Activated naive CD4-positive, alpha-beta T cell treated with anti-CD3 and anti-CD28 coated beads for 36 hours (primary cell): ENCODE measurements around the gene FN3K. TPM values are rescaled to one million over a fixed set of nuclear protein-coding genes. Genes with fewer than 3 reads are reported as not detected.

Experiments
- CTCF ChIA-PET: fragments of 350-600 bp; sonication (Branson Sonifier 250); formaldehyde crosslinking; loops from one replicate; lab custom pipeline; 2021; ENCODE audit warnings: antibody characterized with exemption; lab: Charles Lee
- DNase-seq: peaks from one replicate; pipeline ENCODE4 v3.0.0-alpha.2; 2020
- H3K27ac Mint-ChIP-seq: one replicate; pipeline ENCODE4 v1.8.0; 2021; ENCODE audit warnings: mild to moderate bottlenecking, mixed read lengths
- H3K27me3 Mint-ChIP-seq: one replicate; pipeline ENCODE4 v1.8.0; 2021; ENCODE audit warnings: low read depth, mixed read lengths
- H3K36me3 Mint-ChIP-seq: one replicate; pipeline ENCODE4 v1.8.0; 2021; ENCODE audit warnings: low read depth, mixed read lengths
- H3K4me1 Mint-ChIP-seq: one replicate; pipeline ENCODE4 v1.8.0; 2021; ENCODE audit warnings: low read depth, mixed read lengths
- H3K4me3 Mint-ChIP-seq: one replicate; pipeline ENCODE4 v1.8.0; 2021; ENCODE audit warnings: mild to moderate bottlenecking, moderate library complexity, mixed read lengths
- H3K9me3 Mint-ChIP-seq: one replicate; pipeline ENCODE4 v1.8.0; 2021; ENCODE audit warnings: mixed read lengths
- intact Hi-C: fragments of 100-400 bp; cut with micrococcal nuclease; formaldehyde crosslinking; loops from one replicate; pipeline ENCODE4 v1.15.1; 2023
- total RNA-seq, 2 experiments: library from RNA; stranded (reverse); gene quantifications; one replicate each; pipeline ENCODE4 v1.2.3, GENCODE V29; 2021

Gene FN3K
- total RNA-seq, 2 experiments from 2014 or later = 1.3 to 1.8 TPM

DNA sequence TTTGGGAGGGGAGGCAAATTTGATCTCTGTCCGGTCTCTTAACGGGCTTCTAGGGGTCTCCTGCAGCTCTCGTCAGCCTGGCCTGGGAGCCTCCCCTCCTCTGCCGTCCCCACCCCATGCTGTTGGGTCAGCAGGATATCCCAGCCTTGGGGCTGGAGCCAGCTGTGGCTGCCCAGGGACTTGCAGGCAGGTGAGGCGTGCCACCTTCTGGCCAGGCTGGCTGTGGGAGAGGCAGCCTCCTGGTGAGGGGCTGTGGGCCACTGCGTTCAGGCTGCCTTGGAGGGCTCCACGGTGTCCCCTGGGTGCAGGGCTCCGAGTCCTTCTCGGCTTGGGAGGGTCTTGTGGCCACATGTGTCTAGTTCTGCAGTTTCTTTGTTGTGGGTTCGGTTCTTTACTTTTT is 51.0 kb downstream of the FN3K start:
- peaks cover 11% of the 10 kb centered on the region for H3K36me3 Mint-ChIP-seq
- DNase-seq = no peak
- H3K4me3 Mint-ChIP-seq = no peak overlapping the region
- H3K9me3 Mint-ChIP-seq = no peaks in the 10 kb centered on the region
- no peak overlapping the region for H3K27ac Mint-ChIP-seq
- H3K27me3 Mint-ChIP-seq = no peaks in the 10 kb centered on the region
- intact Hi-C loops = no loop called here
- peaks cover 4% of the 10 kb centered on the region for H3K4me1 Mint-ChIP-seq
- CTCF ChIA-PET = no interaction called here

- peaks cover 14% of the 10 kb centered on the region for H3K36me3 Mint-ChIP-seq
- CTCF ChIA-PET = no interaction called here
- H3K27me3 Mint-ChIP-seq = no peaks in the 10 kb centered on the region
- no peaks in the 10 kb centered on the region for H3K9me3 Mint-ChIP-seq
- no peak for DNase-seq
- peaks cover 2% of the 10 kb centered on the region for H3K4me1 Mint-ChIP-seq
- no peak overlapping the region for H3K4me3 Mint-ChIP-seq
- intact Hi-C loops = no loop called here
- H3K27ac Mint-ChIP-seq = no peak overlapping the region
Measured at GRCh38 chr17:82787081-82787848, 51.9 kb downstream of the FN3K start.

GRCh38 chr17:82788206-82789001 is 53.0 kb downstream of the FN3K start:
- Mint-ChIP-seq H3K27me3 (no peaks in the 10 kb centered on the region), H3K9me3 (no peaks in the 10 kb centered on the region), H3K4me1 (no peaks in the 10 kb centered on the region), H3K36me3 (peaks cover 10% of the 10 kb centered on the region), H3K4me3 (no peak overlapping the region), H3K27ac (no peak overlapping the region)
- CTCF ChIA-PET = no interaction called here
- intact Hi-C loops = no loop called here
- no peak for DNase-seq

GRCh38 chr17:82789051-82789592 is 53.7 kb downstream of the FN3K start:
- peaks cover 10% of the 10 kb centered on the region for H3K36me3 Mint-ChIP-seq
- H3K27ac Mint-ChIP-seq = no peak overlapping the region

GRCh38 chr17:82789806-82790205 is 54.4 kb downstream of the FN3K start:
- CTCF ChIA-PET = no interaction called here
- Mint-ChIP-seq H3K36me3 (peaks cover 10% of the 10 kb centered on the region), H3K9me3 (no peaks in the 10 kb centered on the region), H3K27me3 (no peaks in the 10 kb centered on the region), H3K4me3 (no peak overlapping the region), H3K4me1 (no peaks in the 10 kb centered on the region), H3K27ac (no peak overlapping the region)
- no peak for DNase-seq
- intact Hi-C loops = no loop called here

More at GRCh38 chr17:82789051-82789592, 53.7 kb downstream of the FN3K start:
- H3K9me3 Mint-ChIP-seq = no peaks in the 10 kb centered on the region
- H3K4me3 Mint-ChIP-seq = no peak overlapping the region
- CTCF ChIA-PET = no interaction called here
- DNase-seq = no peak
- H3K27me3 Mint-ChIP-seq = no peaks in the 10 kb centered on the region
- intact Hi-C loops = no loop called here
- H3K4me1 Mint-ChIP-seq = no peaks in the 10 kb centered on the region

DNA sequence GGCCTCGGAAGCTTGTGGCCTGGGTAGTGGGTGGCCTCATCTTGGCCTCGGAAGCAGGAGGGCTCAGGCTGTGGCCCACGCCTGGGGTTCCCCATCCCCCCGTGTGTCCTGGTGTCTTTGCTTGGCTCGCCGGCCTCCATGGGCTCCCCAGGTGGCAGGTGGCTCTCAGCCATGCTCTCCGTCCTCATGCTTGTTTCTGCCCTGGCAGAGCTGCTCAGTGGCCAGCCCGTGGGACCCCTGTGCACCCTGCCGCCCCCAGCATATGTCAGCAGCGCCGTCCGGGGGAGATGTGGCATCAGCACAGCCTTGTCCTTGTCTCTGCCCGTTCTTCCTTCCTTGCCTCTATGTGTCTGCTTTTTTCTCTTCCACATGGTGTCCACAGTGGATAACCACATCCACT is 55.0 kb downstream of the FN3K start:
- no peak overlapping the region for H3K27ac Mint-ChIP-seq
- intact Hi-C loops = no loop called here
- CTCF ChIA-PET = no interaction called here
- H3K4me3 Mint-ChIP-seq = no peak overlapping the region
- H3K4me1 Mint-ChIP-seq = no peaks in the 10 kb centered on the region
- H3K9me3 Mint-ChIP-seq = no peaks in the 10 kb centered on the region
- DNase-seq = no peak
- H3K36me3 Mint-ChIP-seq = peaks cover 13% of the 10 kb centered on the region
- no peaks in the 10 kb centered on the region for H3K27me3 Mint-ChIP-seq

DNA sequence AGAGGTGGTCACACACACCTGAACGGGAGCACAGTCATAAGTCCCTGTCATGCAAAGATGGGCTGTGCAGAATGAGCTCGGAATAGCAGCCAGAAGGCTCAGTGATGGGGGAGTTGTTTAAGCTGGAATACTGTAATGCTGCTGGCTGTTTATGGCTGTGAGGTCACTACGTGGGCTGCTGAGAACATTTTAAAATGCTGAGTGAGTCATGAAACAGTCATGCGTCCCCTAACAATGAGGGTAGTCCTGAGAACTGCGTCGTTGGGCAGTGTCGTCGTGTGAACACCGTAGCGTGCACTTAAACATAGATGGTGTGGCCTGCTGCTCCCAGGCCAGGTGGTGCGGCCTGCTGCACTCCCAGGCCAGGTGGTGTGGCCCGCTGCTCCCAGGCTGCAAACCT is 56.1 kb downstream of the FN3K start:
- Mint-ChIP-seq H3K9me3 (no peaks in the 10 kb centered on the region), H3K27ac (no peak overlapping the region), H3K4me3 (no peak overlapping the region), H3K27me3 (no peaks in the 10 kb centered on the region), H3K36me3 (peaks cover 9% of the 10 kb centered on the region), H3K4me1 (no peaks in the 10 kb centered on the region)
- CTCF ChIA-PET = no interaction called here
- intact Hi-C loops = no loop called here
- DNase-seq = no peak

GRCh38 chr17:82793974-82794630 is 58.7 kb downstream of the FN3K start:
- Mint-ChIP-seq H3K36me3 (peaks cover 9% of the 10 kb centered on the region), H3K27me3 (no peaks in the 10 kb centered on the region), H3K27ac (no peak overlapping the region), H3K9me3 (no peaks in the 10 kb centered on the region), H3K4me1 (no peaks in the 10 kb centered on the region), H3K4me3 (no peak overlapping the region)
- CTCF ChIA-PET = no interaction called here
- DNase-seq = no peak
- intact Hi-C loops = no loop called here

- Mint-ChIP-seq H3K36me3 (peaks cover 14% of the 10 kb centered on the region), H3K4me3 (no peak overlapping the region), H3K9me3 (no peaks in the 10 kb centered on the region), H3K27ac (no peak overlapping the region), H3K4me1 (no peaks in the 10 kb centered on the region), H3K27me3 (no peaks in the 10 kb centered on the region)
- CTCF ChIA-PET = no interaction called here
- DNase-seq = no peak
- intact Hi-C loops = no loop called here
Measured at GRCh38 chr17:82794781-82795482, 59.5 kb downstream of the FN3K start.

- Mint-ChIP-seq H3K9me3 (no peaks in the 10 kb centered on the region), H3K27me3 (no peaks in the 10 kb centered on the region), H3K36me3 (peaks cover 14% of the 10 kb centered on the region), H3K4me1 (no peaks in the 10 kb centered on the region), H3K4me3 (no peak overlapping the region), H3K27ac (no peak overlapping the region)
- intact Hi-C loops = no loop called here
- CTCF ChIA-PET = no interaction called here
- DNase-seq = no peak
Measured at GRCh38 chr17:82795615-82796014, 60.2 kb downstream of the FN3K start.

DNA sequence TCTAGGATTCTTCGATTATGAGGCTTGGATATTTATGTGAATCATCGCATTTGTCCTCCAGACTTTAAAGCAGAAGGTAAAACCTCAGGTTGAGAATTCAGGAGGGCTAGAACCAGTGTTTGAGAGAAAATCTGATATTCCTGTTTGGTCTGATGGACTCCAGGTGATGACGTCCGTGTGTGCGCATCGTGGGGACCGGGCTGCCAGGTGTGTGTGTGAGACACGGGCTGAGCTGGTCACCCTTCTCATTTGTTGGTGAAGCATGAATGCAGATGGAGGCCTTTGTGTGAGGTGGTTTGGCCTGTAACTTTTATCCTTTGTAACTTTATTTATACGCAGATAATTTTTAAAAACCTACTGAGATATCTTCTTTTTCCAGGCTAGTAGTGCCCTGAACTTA is 61.6 kb downstream of the FN3K start:
- Mint-ChIP-seq H3K36me3 (peaks cover 18% of the 10 kb centered on the region), H3K4me3 (no peak overlapping the region), H3K27me3 (no peaks in the 10 kb centered on the region), H3K4me1 (peaks cover 2% of the 10 kb centered on the region), H3K9me3 (peaks cover 3% of the 10 kb centered on the region), H3K27ac (no peak overlapping the region)
- CTCF ChIA-PET = no interaction called here
- intact Hi-C loops = no loop called here
- no peak for DNase-seq

GRCh38 chr17:82798752-82799151 is 63.3 kb downstream of the FN3K start:
- no peaks in the 10 kb centered on the region for H3K27me3 Mint-ChIP-seq
- peaks cover 3% of the 10 kb centered on the region for H3K9me3 Mint-ChIP-seq
- H3K27ac Mint-ChIP-seq = no peak overlapping the region
- H3K4me1 Mint-ChIP-seq = peaks cover 2% of the 10 kb centered on the region
- intact Hi-C loops = no loop called here
- DNase-seq = no peak
- peaks cover 18% of the 10 kb centered on the region for H3K36me3 Mint-ChIP-seq
- no peak overlapping the region for H3K4me3 Mint-ChIP-seq
- CTCF ChIA-PET = no interaction called here
